ENCODE measurements around the gene ITGA8.

- TF ChIP-seq POLR2A (IDR thresholded peaks at IDR 0.05; ENCODE audit: low read length) (no peak), GATA1 (IDR thresholded peaks at IDR 0.05; ENCODE audit: low read depth, low read length) (no peak)
These were observed 157.6 kb downstream of the ITGA8 start for GRCh38 chr10:15562116-15562515.

Data from erythroblast (primary cell).